Mesendoderm (in vitro differentiated cells): ENCODE data around the gene CDK16.

ENCODE experiments used
- DNase-seq: peaks from one replicate; pipeline ENCODE4 v3.0.0; 2013
- H2AK5ac ChIP-seq: 2 replicates; pipeline ENCODE4 v1.6.1; 2013; ENCODE audit warnings: low read length, inconsistent platforms
- H2BK120ac ChIP-seq: 2 replicates; pipeline ENCODE4 v1.6.1; 2013; ENCODE audit warnings: low read depth, mild to moderate bottlenecking, low read length, moderate library complexity, mixed read lengths
- H2BK15ac ChIP-seq: replicated peaks from 2 replicates; pipeline ENCODE4 v1.6.1; 2013; ENCODE audit warnings: low read depth, mild to moderate bottlenecking, moderate library complexity
- H2BK5ac ChIP-seq: 2 replicates; pipeline ENCODE4 v1.6.1; 2013; ENCODE audit warnings: low read length, inconsistent platforms
- H3K18ac ChIP-seq: 2 replicates; pipeline ENCODE4 v1.6.1; 2013; ENCODE audit warnings: mild to moderate bottlenecking, low read length, mixed read lengths
- H3K23ac ChIP-seq: one replicate; pipeline ENCODE4 v1.6.1; 2013; ENCODE audit warnings: low read length
- H3K27ac ChIP-seq: 2 replicates; pipeline ENCODE4 v1.5.1; 2013; ENCODE audit warnings: low read depth, mild to moderate bottlenecking, inconsistent platforms, low read length, moderate library complexity
- H3K27me3 ChIP-seq: 2 replicates; pipeline ENCODE4 v1.6.1; 2013; ENCODE audit warnings: low read length, control low read depth, mild to moderate bottlenecking, inconsistent platforms; ENCODE audit not compliant: insufficient read depth, poor library complexity
- H3K36me3 ChIP-seq: 2 replicates; pipeline ENCODE4 v1.6.1; 2013; ENCODE audit warnings: low read length, inconsistent platforms; ENCODE audit not compliant: control insufficient read depth, insufficient read depth
- H3K4ac ChIP-seq: one replicate; pipeline ENCODE4 v1.6.1; 2013; ENCODE audit warnings: low read depth, mild to moderate bottlenecking, low read length, moderate library complexity
- H3K4me1 ChIP-seq: 2 replicates; pipeline ENCODE4 v1.6.1; 2013; ENCODE audit warnings: low read depth, low read length, inconsistent platforms; ENCODE audit not compliant: control insufficient read depth
- H3K4me2 ChIP-seq: 2 replicates; pipeline ENCODE4 v1.6.1; 2013; ENCODE audit warnings: low read length
- H3K4me3 ChIP-seq: 2 replicates; pipeline ENCODE4 v1.5.1; 2013; ENCODE audit warnings: mild to moderate bottlenecking, low read length
- H3K56ac ChIP-seq: one replicate; pipeline ENCODE4 v1.6.1; 2013; ENCODE audit warnings: low read length
- H3K79me1 ChIP-seq: 2 replicates; pipeline ENCODE4 v1.6.1; 2013; ENCODE audit warnings: low read length, inconsistent platforms
- H3K79me2 ChIP-seq: 2 replicates; pipeline ENCODE4 v1.6.1; 2013; ENCODE audit warnings: mild to moderate bottlenecking, low read length; ENCODE audit not compliant: control insufficient read depth, insufficient read depth
- H3K9ac ChIP-seq: 2 replicates; pipeline ENCODE4 v1.6.1; 2013; ENCODE audit warnings: low read length, inconsistent platforms
- H4K5ac ChIP-seq: one replicate; pipeline ENCODE4 v1.6.1; 2013; ENCODE audit warnings: low read length
- H4K8ac ChIP-seq: one replicate; pipeline ENCODE4 v1.6.1; 2013; ENCODE audit warnings: low read depth, mild to moderate bottlenecking, control low read depth, low read length, moderate library complexity
- WGBS: extraction: QIAGEN DNeasy Blood & Tissue Kit; methylation state at CpG from one replicate; pipeline ENCODE4 v1.1.7; 2013; ENCODE audit warnings: low lambda C conversion rate, missing lambda C conversion rate; ENCODE audit not compliant: insufficient coverage; ENCODE audit errors: extremely low coverage; 5-methylcytosine and 5-hydroxymethylcytosine counted together

The CDK16 gene

DNA sequence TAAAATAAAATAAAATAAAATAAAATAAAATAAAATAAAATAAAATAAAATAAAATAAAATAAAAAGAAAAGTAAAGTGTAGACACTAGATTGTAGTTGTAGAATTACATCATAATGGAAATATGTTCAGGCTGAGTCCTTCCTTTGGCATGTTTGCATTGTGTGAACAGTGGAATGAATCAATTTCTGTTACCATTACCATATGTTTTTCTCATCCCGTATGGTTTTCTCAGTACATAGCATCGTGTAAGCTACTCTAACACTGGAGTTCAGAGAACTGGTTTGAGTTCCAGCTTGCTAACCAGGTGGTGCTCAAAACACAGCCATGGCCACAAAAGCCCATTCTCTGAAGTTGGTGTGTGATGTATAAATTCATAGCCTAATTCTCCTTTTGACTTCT lies 60.2 kb downstream of the CDK16 start:
- no peak overlapping the region for H3K4ac ChIP-seq
- no peak overlapping the region for H3K23ac ChIP-seq
- no peaks in the 10 kb centered on the region for H3K36me3 ChIP-seq
- H3K27ac ChIP-seq = no peak overlapping the region
- DNase-seq = no peak
- H3K27me3 ChIP-seq = no peaks in the 10 kb centered on the region
- no peak overlapping the region for H2AK5ac ChIP-seq
- no peak overlapping the region for H3K56ac ChIP-seq
- H2BK5ac ChIP-seq = no peak overlapping the region
- H2BK120ac ChIP-seq = no peak overlapping the region
- H3K18ac ChIP-seq = no peak overlapping the region
- H3K79me2 ChIP-seq = no peaks in the 10 kb centered on the region
- H3K4me3 ChIP-seq = no peak overlapping the region
- H2BK15ac ChIP-seq = no peak overlapping the region
- WGBS = no CpG with 5 or more reads among the region's 2 CpGs
- no peak overlapping the region for H3K4me2 ChIP-seq
- H3K79me1 ChIP-seq = no peaks in the 10 kb centered on the region
- H4K5ac ChIP-seq = no peak overlapping the region
- no peak overlapping the region for H3K9ac ChIP-seq
- no peak overlapping the region for H4K8ac ChIP-seq
- H3K4me1 ChIP-seq = no peaks in the 10 kb centered on the region
